Fibroblast of gingiva (primary cell): ENCODE data around the gene PCDHGB1.
A peak's percentile ranks its signal among the peaks of the same experiment; 100 is the strongest.
"Not testable (repeated sequence)": the region's sequence is repeated elsewhere in the genome, so short reads cannot be mapped to it uniquely, and the experiment has no call there.

Source experiments
- DNase-seq: peaks from one replicate; pipeline ENCODE4 v3.0.0-alpha.2; 2011; ENCODE audit warnings: low read depth

Gene PCDHGB1

DNA sequence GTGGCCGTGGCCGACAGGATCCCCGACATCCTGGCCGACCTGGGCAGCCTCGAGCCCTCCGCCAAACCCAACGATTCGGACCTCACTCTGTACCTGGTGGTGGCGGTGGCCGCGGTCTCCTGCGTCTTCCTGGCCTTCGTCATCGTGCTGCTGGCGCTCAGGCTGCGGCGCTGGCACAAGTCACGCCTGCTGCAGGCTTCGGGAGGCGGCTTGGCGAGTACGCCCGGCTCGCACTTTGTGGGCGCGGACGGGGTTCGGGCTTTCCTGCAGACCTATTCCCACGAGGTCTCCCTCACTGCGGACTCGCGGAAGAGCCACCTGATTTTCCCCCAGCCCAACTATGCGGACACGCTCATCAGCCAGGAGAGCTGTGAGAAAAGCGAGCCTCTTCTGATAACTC is 3.9 kb upstream of the PCDHGB1 start:
- not testable (repeated sequence) for DNase-seq

DNA sequence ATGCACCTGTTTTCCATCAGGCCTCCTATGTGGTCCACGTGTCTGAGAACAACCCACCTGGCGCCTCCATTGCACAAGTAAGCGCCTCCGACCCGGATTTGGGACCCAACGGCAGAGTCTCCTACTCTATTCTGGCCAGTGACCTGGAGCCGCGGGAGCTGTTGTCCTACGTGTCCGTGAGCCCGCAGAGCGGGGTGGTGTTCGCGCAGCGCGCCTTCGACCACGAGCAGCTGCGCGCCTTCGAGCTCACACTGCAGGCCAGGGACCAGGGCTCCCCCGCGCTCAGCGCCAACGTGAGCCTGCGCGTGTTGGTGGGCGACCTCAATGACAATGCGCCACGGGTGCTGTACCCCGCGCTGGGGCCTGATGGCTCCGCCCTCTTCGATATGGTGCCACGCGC is 1.7 kb downstream of the PCDHGB1 start:
- DNase-seq, result no peak

- DNase-seq, result no peak
Measured at GRCh38 chr5:141354900-141355469, 5.1 kb downstream of the PCDHGB1 start, which contains the start of gene PCDHGA4. Gene PCDHGA4 (plus strand): TSS chr5:141355021. CDS start chr5:141355108, 87 bp downstream.

GRCh38 chr5:141355641-141356040 is 5.7 kb downstream of the PCDHGB1 start:
- DNase-seq, result no peak

- DNase-seq, result no peak
Measured at GRCh38 chr5:141356133-141356532, 6.2 kb downstream of the PCDHGB1 start.

GRCh38 chr5:141356950-141357349 is 7.1 kb downstream of the PCDHGB1 start:
- no peak for DNase-seq

- peak; percentile 25 for DNase-seq
Measured at GRCh38 chr5:141359790-141360426, 10.0 kb downstream of the PCDHGB1 start, which contains the start of gene PCDHGB2. Gene PCDHGB2 (plus strand): TSS chr5:141359994. CDS start chr5:141360136, 142 bp downstream.

- no peak for DNase-seq
Measured at GRCh38 chr5:141360685-141361084, 10.8 kb downstream of the PCDHGB1 start.

DNA sequence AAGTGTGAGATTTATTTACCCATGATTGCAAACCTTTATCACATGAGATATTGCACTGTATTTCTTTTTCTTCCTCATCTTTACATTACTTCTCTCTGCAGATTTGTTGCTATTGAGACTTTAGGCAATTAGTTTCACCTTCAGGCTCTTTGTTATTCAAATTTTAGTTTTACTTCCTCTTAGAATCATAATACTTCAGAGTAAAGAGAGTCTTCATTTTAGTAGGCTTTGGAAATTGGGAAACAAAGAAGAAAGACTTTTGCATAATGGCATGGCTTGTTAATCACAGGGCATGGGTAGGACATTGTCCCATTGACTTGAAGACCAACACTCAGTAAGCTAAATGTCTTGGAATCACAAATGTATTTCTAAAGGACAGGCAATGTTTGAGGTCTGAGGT is 12.8 kb downstream of the PCDHGB1 start:
- no peak for DNase-seq

- DNase-seq, result no peak
Measured at GRCh38 chr5:141363952-141364660, 14.2 kb downstream of the PCDHGB1 start, which contains the start of gene PCDHGA5. Gene PCDHGA5 (plus strand): TSS chr5:141364162. CDS start chr5:141364331, 169 bp downstream.

GRCh38 chr5:141366016-141366896 is 16.4 kb downstream of the PCDHGB1 start:
- DNase-seq, result no peak

DNA sequence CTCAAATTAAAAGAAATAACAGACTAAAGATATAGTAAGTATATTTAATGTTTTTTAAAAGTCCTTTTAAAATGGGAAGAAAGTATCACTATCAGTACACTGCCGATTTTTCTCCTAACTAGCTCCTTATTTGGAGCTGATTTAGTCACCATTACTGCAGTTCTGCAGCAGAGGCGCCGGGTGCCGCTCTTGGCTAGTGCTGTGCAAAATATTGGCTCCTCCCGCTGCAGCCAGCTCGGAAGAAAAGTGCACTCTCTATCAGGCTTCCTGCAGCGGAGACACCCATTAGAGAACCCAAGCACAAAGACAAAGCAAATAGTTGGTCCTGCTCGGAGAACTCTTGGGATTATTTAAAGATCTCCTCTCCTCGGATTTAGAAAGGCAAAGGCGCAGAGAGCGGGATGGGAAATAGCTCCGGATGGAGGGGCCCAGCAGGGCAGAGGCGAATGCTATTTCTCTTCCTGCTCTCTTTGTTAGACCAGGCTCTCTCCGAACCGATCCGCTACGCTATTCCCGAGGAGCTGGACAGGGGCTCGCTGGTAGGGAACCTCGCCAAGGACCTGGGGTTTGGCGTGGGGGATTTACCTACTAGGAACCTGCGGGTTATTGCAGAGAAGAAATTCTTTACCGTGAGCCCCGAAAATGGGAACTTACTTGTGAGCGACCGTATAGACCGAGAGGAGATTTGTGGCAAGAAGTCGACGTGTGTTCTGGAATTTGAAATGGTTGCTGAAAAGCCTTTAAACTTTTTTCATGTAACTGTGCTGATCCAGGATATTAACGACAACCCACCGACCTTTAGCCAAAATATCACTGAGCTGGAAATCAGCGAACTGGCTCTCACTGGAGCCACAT is 20.3 kb downstream of the PCDHGB1 start, which contains the start of gene PCDHGB3:
Gene PCDHGB3 (plus strand): TSS at position 249 of the 855 bp plus-strand sequence. CDS start 153 bp downstream, at position 402.
- DNase-seq, result peak; percentile 52

DNA sequence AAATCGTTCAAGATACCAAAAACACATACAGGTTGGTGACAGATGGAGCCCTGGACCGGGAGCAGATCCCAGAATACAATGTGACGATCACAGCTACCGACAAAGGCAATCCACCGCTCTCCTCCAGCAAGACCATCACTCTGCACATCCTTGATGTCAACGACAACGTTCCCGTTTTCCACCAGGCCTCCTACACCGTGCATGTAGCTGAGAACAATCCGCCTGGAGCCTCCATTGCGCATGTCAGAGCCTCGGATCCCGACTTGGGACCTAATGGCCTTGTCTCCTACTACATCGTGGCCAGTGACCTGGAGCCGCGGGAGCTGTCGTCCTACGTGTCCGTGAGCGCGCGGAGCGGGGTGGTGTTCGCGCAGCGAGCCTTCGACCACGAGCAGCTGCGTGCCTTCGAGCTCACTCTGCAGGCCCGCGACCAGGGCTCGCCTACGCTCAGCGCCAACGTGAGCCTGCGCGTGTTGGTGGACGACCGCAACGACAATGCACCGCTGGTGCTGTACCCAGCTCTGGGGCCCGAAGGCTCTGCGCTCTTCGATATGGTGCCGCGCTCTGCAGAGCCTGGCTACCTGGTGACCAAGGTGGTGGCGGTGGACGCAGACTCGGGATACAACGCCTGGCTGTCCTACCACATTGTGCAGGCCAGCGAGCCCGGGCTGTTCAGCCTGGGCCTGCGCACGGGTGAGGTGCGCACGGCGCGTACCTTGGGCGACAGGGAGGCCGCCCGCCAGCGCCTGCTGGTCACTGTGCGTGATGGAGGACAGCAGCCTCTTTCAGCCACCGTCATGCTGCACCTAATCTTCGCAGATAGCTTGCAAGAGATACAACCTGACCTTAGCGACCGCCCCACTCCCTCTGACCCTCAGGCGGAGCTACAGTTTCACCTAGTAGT is 21.9 kb downstream of the PCDHGB1 start:
- no peak for DNase-seq

DNA sequence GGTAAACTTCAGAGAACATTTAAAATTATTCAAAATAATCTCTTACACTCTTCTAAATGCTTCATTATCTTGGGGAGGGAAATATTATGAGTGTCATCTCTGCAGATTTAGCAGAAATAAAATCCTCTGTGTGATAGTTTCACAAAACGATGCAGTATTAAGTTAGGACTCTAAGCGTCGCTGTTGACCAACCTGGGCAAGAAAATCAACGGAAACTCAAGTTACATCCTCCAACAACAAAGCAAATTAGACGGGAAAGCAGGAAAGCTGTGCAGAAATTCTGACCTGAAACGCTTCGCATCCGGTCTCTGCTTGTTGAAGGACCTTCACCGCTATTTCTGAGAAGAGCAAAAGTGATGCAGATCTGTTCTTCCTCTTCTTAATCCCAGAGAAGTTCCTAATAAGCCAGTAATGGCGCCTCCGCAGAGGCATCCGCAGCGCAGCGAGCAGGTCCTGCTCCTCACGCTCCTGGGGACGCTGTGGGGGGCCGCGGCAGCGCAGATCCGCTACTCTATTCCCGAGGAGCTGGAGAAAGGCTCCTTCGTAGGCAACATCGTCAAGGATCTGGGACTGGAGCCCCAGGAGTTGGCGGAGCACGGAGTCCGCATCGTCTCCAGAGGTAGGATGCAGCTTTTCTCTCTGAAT is 23.9 kb downstream of the PCDHGB1 start, which contains the start of gene PCDHGA6:
Gene PCDHGA6 (plus strand): TSS at position 219 of the 645 bp plus-strand sequence. CDS start 193 bp downstream, at position 412.
- no peak for DNase-seq

DNA sequence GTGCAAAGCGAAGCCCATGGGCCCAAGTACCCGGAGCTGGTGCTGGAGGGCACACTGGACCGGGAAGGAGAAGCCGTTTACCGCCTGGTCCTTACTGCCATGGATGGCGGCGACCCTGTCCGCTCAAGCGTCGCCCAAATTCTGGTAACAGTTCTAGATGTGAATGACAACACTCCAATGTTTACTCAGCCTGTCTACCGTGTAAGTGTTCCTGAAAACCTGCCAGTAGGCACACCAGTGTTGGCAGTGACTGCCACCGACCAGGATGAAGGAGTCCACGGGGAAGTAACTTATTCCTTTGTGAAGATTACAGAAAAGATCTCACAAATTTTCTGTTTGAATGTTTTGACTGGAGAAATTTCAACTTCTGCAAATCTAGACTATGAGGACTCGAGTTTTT is 24.7 kb downstream of the PCDHGB1 start:
- DNase-seq, result no peak

DNA sequence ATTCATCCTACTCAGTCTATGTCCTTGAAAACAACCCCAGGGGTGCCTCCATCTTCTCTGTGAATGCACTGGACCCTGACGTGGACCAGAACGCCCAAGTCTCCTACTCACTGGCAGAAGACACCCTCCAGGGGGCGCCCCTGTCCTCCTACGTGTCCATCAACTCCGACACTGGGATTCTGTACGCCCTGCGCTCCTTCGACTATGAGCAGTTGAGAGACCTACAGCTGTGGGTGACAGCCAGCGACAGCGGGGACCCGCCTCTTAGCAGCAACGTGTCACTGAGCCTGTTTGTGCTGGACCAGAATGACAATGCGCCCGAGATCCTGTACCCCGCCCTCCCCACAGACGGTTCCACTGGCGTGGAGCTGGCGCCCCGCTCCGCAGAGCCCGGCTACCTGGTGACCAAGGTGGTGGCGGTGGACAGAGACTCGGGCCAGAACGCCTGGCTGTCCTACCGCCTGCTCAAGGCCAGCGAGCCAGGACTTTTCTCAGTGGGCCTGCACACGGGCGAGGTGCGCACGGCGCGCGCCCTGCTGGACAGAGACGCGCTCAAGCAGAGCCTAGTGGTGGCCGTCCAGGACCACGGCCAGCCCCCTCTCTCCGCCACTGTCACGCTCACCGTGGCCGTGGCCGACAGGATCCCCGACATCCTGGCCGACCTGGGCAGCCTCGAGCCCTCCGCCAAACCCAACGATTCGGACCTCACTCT is 25.7 kb downstream of the PCDHGB1 start:
- not testable (repeated sequence) for DNase-seq

- peak; percentile 17 for DNase-seq
Measured at GRCh38 chr5:141382469-141383294, 32.8 kb downstream of the PCDHGB1 start, which contains the start of gene PCDHGA7. Gene PCDHGA7 (plus strand): TSS chr5:141382742. CDS start chr5:141382900, 158 bp downstream.
